GM19463 (cell line): ENCODE data around the gene DMRTC2.

Experiments
- ATAC-seq: cut with Tn5 transposase; IDR thresholded peaks from one replicate; pipeline ENCODE4 v1.9.1; 2021; ENCODE audit warnings: mild to moderate bottlenecking, moderate library complexity; ENCODE audit not compliant: unreplicated experiment

DMRTC2 gene

GRCh38 chr19:41845001-41845050 is at the start of gene DMRTC2:
TSS of gene DMRTC2 (plus strand) at chr19:41845042. CDS start at chr19:41847429, 2,387 bp downstream.
- no peak for ATAC-seq

- no peak for ATAC-seq
Measured at GRCh38 chr19:41796362-41796761, 48.5 kb upstream of the DMRTC2 start, which contains the start of gene CEACAM3. TSS of gene CEACAM3 (plus strand) at chr19:41796587. CDS start at chr19:41796678, 91 bp downstream.

GRCh38 chr19:41796901-41797300 is 47.9 kb upstream of the DMRTC2 start:
- no peak for ATAC-seq

GRCh38 chr19:41799444-41800000 is 45.3 kb upstream of the DMRTC2 start:
- ATAC-seq: no peak

GRCh38 chr19:41801031-41801430 is 43.8 kb upstream of the DMRTC2 start:
- ATAC-seq: no peak

GRCh38 chr19:41801792-41802211 is 43.0 kb upstream of the DMRTC2 start:
- ATAC-seq: no peak

DNA sequence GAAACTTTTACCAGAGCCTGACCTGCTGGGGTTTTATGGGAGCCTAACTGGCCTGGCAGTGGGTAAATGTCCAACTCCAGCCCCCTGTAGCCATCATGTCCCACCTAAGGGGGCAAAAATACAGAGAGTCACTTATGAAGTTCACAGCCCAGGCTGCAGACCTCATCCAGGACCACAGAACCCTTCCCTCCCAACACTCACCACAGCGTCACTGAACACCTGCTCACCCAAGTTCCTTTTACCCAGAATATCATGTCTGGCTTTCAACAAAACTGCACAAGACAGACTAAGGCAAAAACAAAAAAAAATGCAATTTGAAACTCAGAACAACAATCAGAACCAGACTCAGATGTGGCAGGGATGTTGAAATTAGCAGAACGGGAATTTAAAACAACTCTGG is 42.1 kb upstream of the DMRTC2 start:
- no peak for ATAC-seq

DNA sequence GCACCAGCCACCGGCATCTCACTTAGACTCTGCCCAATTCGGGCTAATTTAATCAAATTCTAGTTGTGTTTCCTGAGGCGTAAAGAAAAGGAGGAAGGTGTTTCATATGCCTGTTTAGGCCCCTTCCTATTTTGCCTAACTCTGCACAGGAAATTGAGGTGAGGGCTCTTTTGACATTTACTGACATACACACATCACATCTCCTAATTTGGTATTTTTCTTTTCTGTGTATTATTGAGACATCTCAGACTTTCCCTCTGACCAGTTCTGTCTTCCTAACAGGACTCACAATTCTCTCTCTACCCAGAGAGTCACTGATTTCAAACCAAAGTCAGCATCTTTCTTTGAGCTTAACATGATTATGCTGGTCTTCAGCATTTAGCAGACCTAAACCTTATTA is 40.5 kb upstream of the DMRTC2 start:
- no peak for ATAC-seq

GRCh38 chr19:41807176-41807575 is 37.7 kb upstream of the DMRTC2 start:
- no peak for ATAC-seq

- ATAC-seq: no peak
Measured at GRCh38 chr19:41808663-41809566, 35.9 kb upstream of the DMRTC2 start.

DNA sequence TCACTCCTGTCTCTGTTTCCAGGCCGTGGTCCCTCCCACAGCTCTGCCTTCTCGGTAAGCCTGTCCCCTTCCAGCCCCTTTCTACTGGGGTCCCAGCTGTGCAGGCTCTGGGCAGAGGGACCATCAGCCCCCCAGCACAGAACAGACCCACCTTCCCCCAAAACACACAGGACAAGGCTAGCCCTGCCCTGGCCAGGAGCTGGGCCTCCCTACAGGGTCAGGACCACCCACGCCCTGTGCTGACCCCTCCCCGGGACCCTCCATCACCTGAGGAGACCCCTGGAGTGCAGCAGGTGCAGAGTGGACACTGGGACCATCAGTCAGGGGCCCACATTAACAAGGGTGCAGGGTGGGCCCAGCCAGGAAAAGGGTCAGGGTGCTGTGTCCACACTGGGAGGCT is 34.5 kb upstream of the DMRTC2 start:
- ATAC-seq: no peak

GRCh38 chr19:41811036-41811435 is 33.8 kb upstream of the DMRTC2 start:
- ATAC-seq: no peak

DNA sequence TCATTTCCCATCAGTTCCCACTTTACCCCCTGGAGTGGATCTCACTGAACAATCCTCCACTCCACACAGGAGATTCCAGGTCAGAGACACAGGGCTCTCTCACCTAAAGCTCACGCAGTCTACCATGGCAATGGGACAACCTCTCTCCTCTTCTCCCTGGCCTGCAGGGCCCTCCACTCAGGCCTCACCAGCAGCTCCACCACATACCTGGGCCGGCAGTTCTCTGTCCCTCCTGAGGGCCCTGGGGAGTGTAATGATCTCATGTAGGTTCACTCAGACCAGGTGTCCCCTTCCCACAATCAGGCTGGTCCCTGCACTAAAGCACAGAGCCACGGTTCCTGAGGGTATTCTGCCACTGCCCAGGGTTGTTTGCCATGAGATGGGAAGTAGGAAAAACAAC is 32.9 kb upstream of the DMRTC2 start:
- ATAC-seq: no peak

- no peak for ATAC-seq
Measured at GRCh38 chr19:41813911-41814310, 30.9 kb upstream of the DMRTC2 start.

DNA sequence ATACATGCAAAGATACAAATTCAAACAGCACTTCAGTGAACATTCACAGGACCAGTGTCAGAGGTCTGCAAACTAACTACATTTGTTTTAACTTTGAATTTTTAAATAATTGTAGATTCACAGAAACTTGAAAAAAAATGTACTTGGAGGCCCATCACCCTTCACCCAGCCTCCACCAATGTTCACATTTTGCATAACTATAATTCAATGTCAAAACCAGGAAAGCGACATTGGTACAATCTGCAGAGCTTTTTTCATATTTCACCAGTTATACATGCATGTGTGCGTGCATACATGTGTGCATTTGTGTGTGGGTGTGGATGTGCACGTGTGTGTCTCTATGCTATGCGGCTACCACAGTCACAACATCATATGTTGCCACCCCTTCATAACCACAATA is 29.5 kb upstream of the DMRTC2 start:
- no peak for ATAC-seq

DNA sequence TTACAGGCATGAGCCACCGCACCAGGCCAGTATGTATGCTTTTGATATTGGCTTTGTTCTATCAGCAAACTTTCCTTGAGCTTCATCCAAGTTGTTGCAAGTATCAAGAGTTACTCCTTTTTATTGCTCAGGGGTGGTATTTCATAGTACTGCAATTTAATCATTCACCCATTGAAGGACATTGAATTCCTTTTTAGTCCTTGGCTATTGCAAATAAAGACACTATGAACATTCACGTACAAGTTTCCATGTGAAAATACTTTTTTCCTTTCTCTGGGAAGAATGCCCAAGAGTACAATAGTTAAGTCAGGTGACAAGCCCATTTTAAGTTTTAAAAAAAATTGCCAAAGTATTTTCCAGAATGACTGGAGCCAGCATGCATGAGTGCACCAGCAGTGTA is 28.1 kb upstream of the DMRTC2 start:
- ATAC-seq: no peak

DNA sequence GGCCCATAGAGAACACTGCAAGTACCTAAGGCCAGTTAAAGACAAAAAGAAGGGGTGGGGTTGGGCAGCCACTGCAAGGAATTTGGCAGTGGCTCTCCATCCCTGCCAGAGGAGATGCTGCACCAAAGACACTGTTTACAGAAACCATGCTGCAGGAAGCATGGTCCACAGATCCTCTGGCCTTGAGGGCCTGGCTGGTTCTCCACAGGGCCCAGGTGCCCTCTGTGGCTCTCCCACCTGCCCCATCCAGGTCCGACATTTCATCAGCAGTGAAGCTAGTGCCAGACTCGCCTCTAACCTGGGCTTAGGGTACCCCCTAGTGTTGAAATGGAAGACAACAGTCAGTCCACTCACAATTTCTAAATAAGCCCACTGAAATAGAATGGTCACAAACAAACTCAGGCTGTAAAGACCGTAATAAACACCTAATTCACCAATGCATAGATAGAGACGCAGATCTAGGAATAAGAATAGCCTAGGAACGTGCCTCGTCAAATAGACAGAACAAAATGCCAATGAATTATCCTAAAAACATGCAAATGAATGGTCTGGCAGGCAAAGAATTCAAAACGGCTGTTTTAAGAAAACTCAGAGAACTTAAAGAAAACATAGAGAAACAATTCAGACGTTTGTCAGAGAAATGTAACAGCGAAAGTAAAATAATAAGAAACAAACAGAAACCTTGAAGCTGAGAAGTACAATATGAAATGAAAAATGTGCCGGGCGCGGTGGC is 23.7 kb upstream of the DMRTC2 start:
- ATAC-seq: no peak

DNA sequence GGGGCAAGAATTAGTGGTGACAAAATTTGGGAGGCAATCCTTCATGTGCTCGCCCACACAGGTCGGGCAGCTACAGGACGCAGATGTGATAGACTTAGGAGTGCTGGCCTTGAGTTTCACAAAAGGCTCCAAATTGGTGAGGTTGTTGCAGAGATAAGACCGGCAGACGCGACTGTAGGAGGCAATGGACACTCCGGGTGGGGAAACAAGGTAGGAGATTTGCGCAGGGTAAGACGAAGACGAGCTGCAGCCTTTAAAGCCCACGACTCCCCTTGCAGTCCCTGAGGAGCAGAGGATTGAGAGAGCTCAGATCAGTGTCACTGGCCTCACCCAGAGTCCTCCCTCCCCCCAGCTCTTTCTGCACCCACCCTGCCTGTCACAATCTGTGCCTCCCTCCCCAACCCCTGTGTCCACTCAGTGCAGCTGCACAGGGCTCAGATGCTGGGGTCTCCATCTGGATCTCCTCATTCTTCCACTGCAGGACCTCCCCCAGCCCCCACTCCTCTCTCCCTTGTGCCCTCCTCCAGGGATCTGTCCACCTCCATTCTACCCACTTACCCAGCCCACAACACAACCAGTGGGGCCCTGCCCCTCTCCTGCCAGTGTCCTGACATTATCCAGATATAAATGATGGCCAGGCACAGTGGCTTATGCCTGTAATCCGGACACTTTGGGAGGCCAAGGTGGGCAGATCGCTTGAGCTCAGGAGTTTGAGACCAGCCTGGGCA is 6.7 kb upstream of the DMRTC2 start:
- ATAC-seq: no peak

DNA sequence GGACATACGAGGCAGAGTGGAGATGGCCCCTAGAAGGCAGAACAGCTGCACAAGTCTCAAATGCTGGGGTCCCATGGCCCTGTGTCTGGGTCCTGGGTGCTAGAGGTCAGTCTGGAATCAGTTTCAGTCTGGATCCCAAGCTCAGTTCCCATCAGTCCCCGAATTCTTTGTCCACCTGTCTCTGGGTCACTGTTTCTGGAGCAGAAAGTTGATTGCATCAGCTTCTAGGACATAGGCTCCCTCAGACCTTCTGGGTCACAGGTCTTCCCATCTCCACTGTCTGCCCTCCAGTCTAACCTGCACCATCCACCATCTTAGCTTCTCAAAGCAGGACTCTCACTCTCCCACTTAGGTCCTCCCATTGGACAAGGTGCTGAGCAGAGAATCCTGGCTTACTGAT is 5.6 kb upstream of the DMRTC2 start:
- ATAC-seq: no peak

- no peak for ATAC-seq
Measured at GRCh38 chr19:41843371-41843770, 1.5 kb upstream of the DMRTC2 start.

DNA sequence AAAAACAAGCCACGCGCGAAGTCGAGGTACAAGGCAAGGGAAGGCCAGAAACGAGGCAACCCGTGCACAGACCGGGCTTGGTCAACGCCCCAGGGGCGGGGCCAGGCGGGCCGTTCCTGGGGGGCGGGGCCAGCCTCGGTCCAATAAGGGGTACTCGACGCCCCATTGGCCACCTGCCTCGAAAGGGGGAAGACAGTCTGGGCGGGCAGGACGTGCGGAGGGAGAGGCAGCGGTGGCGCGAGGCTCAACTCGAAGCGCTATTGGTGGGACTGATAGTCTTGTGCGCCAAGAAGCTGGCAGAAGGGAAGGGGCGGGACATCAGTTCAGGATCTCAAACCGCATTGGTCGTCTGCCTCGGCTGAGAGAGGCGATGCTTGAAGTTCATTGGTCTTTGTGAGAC is 241 bp upstream of the DMRTC2 start, which contains the start of gene LYPD4:
Gene LYPD4, minus strand, starts transcription at position 83 of the 400 bp plus-strand sequence. CDS start 5,398 bp downstream, outside the sequence.
- no peak for ATAC-seq
